Peyer's patch (tissue), 4 donors: ENCODE measurements around the gene CADM1.

ENCODE experiments used
- POLR2A ChIP-seq, 2 donors: fragments of 450-650 bp; IDR thresholded peaks; one replicate each; pipeline ENCODE4 v1.5.1; 2017; ENCODE audit warnings: antibody characterized with exemption in 2 of 2, mild to moderate bottlenecking in 2 of 2, moderate library complexity in 2 of 2
- TF ChIP-seq, protein P1 (sequence below), 6 experiments: fragments of 450-650 bp in 4 of 6; fragments of 200-600 bp in 2 of 6; sonication (generic) in 1 of 6; IDR thresholded peaks; one replicate each; pipeline ENCODE4 v1.5.1; 2017 to 2019; ENCODE audit warnings: antibody characterized with exemption in 6 of 6, mild to moderate bottlenecking in 3 of 6, moderate library complexity in 1 of 6

DNA sequence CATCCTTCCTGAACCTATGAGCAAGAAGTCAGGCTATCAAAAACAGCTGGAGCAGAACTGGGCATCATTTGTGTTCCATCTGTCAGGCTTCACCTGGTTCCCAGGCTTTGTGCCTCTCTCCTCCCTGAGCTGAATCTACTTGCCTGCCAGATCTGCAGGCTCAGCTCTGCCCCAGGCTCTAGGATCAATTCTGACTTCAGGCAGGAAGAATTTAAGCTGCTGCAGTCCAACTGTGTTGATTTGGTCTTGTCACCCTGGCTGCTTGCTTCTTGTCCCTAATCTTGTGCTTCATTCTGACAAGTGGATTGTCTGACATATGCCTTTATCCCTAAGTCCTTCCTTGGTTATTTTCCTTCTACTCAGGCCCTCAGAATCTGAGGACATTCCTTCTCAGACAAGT, 31.6 kb upstream of the CADM1 start:
- TF ChIP-seq, protein P1, sequence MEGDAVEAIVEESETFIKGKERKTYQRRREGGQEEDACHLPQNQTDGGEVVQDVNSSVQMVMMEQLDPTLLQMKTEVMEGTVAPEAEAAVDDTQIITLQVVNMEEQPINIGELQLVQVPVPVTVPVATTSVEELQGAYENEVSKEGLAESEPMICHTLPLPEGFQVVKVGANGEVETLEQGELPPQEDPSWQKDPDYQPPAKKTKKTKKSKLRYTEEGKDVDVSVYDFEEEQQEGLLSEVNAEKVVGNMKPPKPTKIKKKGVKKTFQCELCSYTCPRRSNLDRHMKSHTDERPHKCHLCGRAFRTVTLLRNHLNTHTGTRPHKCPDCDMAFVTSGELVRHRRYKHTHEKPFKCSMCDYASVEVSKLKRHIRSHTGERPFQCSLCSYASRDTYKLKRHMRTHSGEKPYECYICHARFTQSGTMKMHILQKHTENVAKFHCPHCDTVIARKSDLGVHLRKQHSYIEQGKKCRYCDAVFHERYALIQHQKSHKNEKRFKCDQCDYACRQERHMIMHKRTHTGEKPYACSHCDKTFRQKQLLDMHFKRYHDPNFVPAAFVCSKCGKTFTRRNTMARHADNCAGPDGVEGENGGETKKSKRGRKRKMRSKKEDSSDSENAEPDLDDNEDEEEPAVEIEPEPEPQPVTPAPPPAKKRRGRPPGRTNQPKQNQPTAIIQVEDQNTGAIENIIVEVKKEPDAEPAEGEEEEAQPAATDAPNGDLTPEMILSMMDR (IDR thresholded peaks at IDR 0.05): no peak
- no peak for TF ChIP-seq POLR2A (IDR thresholded peaks at IDR 0.05)
